Lung (tissue), 16 donors: Measurements from ENCODE around the gene OR51L1. TPM values are rescaled to one million over a fixed set of nuclear protein-coding genes. Genes with fewer than 3 reads are reported as not detected.
"Not testable (repeated sequence)": the region's sequence is repeated elsewhere in the genome, so short reads cannot be mapped to it uniquely, and the experiment has no call there.

ENCODE experiments used
- ATAC-seq: fragments of 200-7000 bp; cut with Tn5 transposase; one replicate; pipeline ENCODE4 v1.9.1; 2020; ENCODE audit warnings: moderate number of reproducible peaks; ENCODE audit not compliant: insufficient read depth, low FRiP score
- DNase-seq, 3 donors: peaks; one replicate each; pipeline ENCODE4 v3.0.0-alpha.2; 2013 to 2017
- H3K27ac ChIP-seq, 2 donors: one replicate each; pipeline ENCODE4 v1.5.1; 2013; ENCODE audit warnings: mild to moderate bottlenecking in 2 of 2, moderate library complexity in 2 of 2, control low read depth in 1 of 2, inconsistent platforms in 1 of 2, low read depth in 1 of 2, low read length in 1 of 2
- H3K27me3 ChIP-seq, 3 donors: one replicate each; pipeline ENCODE4 v1.5.1; 2013; ENCODE audit warnings: low read length in 2 of 3; ENCODE audit not compliant: control insufficient read depth in 3 of 3, insufficient read depth in 3 of 3
- H3K36me3 ChIP-seq, 4 donors: one replicate each; pipeline ENCODE4 v1.5.1; 2013; ENCODE audit warnings: low read length in 4 of 4, mild to moderate bottlenecking in 1 of 4, moderate library complexity in 1 of 4; ENCODE audit not compliant: control insufficient read depth in 4 of 4, insufficient read depth in 4 of 4
- H3K4me1 ChIP-seq, 5 donors: one replicate each; pipeline ENCODE4 v1.5.1; 2013; ENCODE audit warnings: low read length in 5 of 5, mild to moderate bottlenecking in 2 of 5, moderate library complexity in 1 of 5; ENCODE audit not compliant: control insufficient read depth in 5 of 5, insufficient read depth in 5 of 5
- H3K4me3 ChIP-seq: one replicate; pipeline ENCODE4 v1.5.1; 2013; ENCODE audit warnings: mild to moderate bottlenecking, control low read depth, moderate library complexity
- H3K9ac ChIP-seq, 2 donors: one replicate each; pipeline ENCODE4 v1.5.1; 2013; ENCODE audit warnings: low read length in 2 of 2, control low read depth in 1 of 2; ENCODE audit not compliant: insufficient read depth in 1 of 2
- H3K9me3 ChIP-seq, 4 donors: one replicate each; pipeline ENCODE4 v1.5.1; 2013; ENCODE audit warnings: low read length in 3 of 4, mild to moderate bottlenecking in 1 of 4, moderate library complexity in 1 of 4; ENCODE audit not compliant: control insufficient read depth in 4 of 4, insufficient read depth in 3 of 4
- CTCF ChIP-seq: IDR thresholded peaks from 2 replicates; pipeline ENCODE4 v1.5.1; 2012; ENCODE audit warnings: mild to moderate bottlenecking; ENCODE audit errors: control extremely low read depth, extremely low read depth
- WGBS, 2 donors: extraction: QIAGEN DNeasy Blood & Tissue Kit; methylation state at CpG; one replicate each; pipeline ENCODE4 v1.1.7; 2013; 5-methylcytosine and 5-hydroxymethylcytosine counted together
- long read RNA-seq, 5 donors: transcript quantifications; one replicate each; lab custom pipeline, GENCODE V29; 2026
- polyA plus RNA-seq, 2 donors: library from polyadenylated mRNA; stranded (reverse); fragments of 200-250 nt; gene quantifications; one replicate each; pipeline ENCODE4 v1.2.1, GENCODE V29; 2013
- total RNA-seq, 2 donors: library from RNA; depleted of rRNA in 1 of 2; stranded (reverse); fragments of >200 nt in 1 of 2; gene quantifications; one replicate each; pipeline ENCODE4 v1.2.1, GENCODE V29; 2014 to 2021
- donor health status: control.
- donor health status: control.
- donor health status: Bipolar disorder and iron deficiency.
- donor health status: healthy.
- donor health status: DM: yes; HTN: yes; CAD: no.

The OR51L1 gene, protein sequence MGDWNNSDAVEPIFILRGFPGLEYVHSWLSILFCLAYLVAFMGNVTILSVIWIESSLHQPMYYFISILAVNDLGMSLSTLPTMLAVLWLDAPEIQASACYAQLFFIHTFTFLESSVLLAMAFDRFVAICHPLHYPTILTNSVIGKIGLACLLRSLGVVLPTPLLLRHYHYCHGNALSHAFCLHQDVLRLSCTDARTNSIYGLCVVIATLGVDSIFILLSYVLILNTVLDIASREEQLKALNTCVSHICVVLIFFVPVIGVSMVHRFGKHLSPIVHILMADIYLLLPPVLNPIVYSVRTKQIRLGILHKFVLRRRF
- total RNA-seq (not detected), polyA plus RNA-seq (not detected)
- long read RNA-seq, donor 1, result 0 reads
- long read RNA-seq, donor 2, result 0 reads
- long read RNA-seq, donor 3, result 0 reads
- long read RNA-seq, donor 4, result 0 reads
- long read RNA-seq, donor 5, result 0 reads

DNA sequence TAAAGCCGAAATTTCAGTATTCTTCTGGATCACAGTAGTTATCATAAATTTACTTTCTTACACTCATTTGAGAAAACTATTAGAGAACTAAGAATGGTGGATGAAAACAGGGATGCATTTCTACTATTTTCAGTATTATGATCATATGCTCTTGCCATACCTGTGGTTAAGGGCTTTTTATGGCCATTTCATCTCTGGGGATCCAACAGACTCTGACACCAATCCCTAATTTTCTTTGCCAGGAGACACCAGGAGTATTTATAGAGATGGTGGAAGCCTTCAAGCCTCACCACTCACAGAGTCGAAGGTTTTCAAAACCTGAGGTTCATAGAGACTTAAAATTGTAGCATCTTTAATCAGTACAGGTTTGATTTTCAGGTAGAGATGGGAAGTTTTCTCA, at the start of gene OR51L1:
Gene OR51L1, plus strand, starts transcription at position 301 of the 400 bp plus-strand sequence. CDS start 4,132 bp downstream, outside the sequence.
- Histone ChIP-seq H3K9me3 (no peaks in the 10 kb centered on the region), H3K4me1 (no peaks in the 10 kb centered on the region), H3K27ac (no peak within 1 kb of the TSS), H3K9ac (no peak within 1 kb of the TSS), H3K36me3 (no peaks in the 10 kb centered on the region), H3K4me3 (no peak within 1 kb of the TSS), H3K27me3 (no peaks in the 10 kb centered on the region)
- no peak for TF ChIP-seq CTCF
- DNase-seq (no peak), ATAC-seq (no peak)
- WGBS, 2 donors, result 81 to 82% methylated on average over 2 of the region's 2 CpGs

- Histone ChIP-seq H3K4me1 (no peaks in the 10 kb centered on the region), H3K27me3 (no peaks in the 10 kb centered on the region), H3K9me3 (no peaks in the 10 kb centered on the region), H3K4me3 (no peak within 1 kb of the TSS), H3K27ac (no peak within 1 kb of the TSS), H3K36me3 (no peaks in the 10 kb centered on the region), H3K9ac (no peak within 1 kb of the TSS)
- DNase-seq (no peak), ATAC-seq (no peak)
- no peak for TF ChIP-seq CTCF
Observed at GRCh38 chr11:4947505-4947904, 47.1 kb upstream of the OR51L1 start, which contains the start of gene OR51A4. TSS of gene OR51A4 (minus strand) at chr11:4947605. CDS start at chr11:4947100, 505 bp downstream.

- not testable (repeated sequence) for ATAC-seq, H3K4me3 ChIP-seq, H3K27ac ChIP-seq, H3K4me1 ChIP-seq, H3K9me3 ChIP-seq, H3K9ac ChIP-seq, H3K36me3 ChIP-seq, H3K27me3 ChIP-seq, DNase-seq
- WGBS, 2 donors, result 72 to 81% methylated on average over 2 of the region's 2 CpGs
Observed at GRCh38 chr11:4955613-4956012, 39.0 kb upstream of the OR51L1 start, which contains the start of gene OR51A2. TSS of gene OR51A2 (minus strand) at chr11:4955713. CDS start at chr11:4955713, 0 bp downstream.

GRCh38 chr11:4957396-4957795, 37.3 kb upstream of the OR51L1 start:
- Histone ChIP-seq H3K27ac (no peak overlapping the region), H3K27me3 (no peaks in the 10 kb centered on the region), H3K4me3 (no peak overlapping the region), H3K9ac (no peak overlapping the region), H3K4me1 (no peaks in the 10 kb centered on the region), H3K9me3 (no peaks in the 10 kb centered on the region), H3K36me3 (no peaks in the 10 kb centered on the region)
- DNase-seq, result no peak
- 86 to 98% methylated on average over 4 of the region's 4 CpGs for WGBS, 2 donors
- no peak for ATAC-seq
- no peak for TF ChIP-seq CTCF
